HEK293 (cell line): ENCODE data around the gene STAP1.
A peak's percentile ranks its signal among the peaks of the same experiment; 100 is the strongest.

Source experiments
- BCL11B ChIP-seq: fragments of 450-650 bp; formaldehyde crosslinking; IDR thresholded peaks from 2 replicates; pipeline ENCODE4 v1.5.1; 2016; ENCODE audit warnings: low read depth, missing biosample characterization, missing genetic modification characterization
- EGR2 ChIP-seq: fragments of 450-650 bp; formaldehyde crosslinking; IDR thresholded peaks from 2 replicates; pipeline ENCODE4 v1.5.1; 2016; ENCODE audit warnings: low read depth, missing biosample characterization, missing genetic modification characterization
- HOXA7 ChIP-seq: sonication (generic); formaldehyde crosslinking; IDR thresholded peaks from 2 replicates; pipeline ENCODE4 v1.8.1; 2022; ENCODE audit warnings: missing genetic modification reagents, borderline replicate concordance
- HOXD13 ChIP-seq: sonication (generic); formaldehyde crosslinking; IDR thresholded peaks from 2 replicates; pipeline ENCODE4 v1.8.0; 2022; ENCODE audit warnings: missing genetic modification reagents, borderline replicate concordance
- IKZF3 ChIP-seq: fragments of 450-650 bp; IDR thresholded peaks from 2 replicates; pipeline ENCODE4 v1.5.0; 2018; ENCODE audit warnings: missing biosample characterization, mild to moderate bottlenecking, missing genetic modification characterization, moderate library complexity
- KLF10 ChIP-seq: fragments of 450-650 bp; IDR thresholded peaks from 2 replicates; pipeline ENCODE4 v1.5.1; 2018; ENCODE audit warnings: missing biosample characterization, mild to moderate bottlenecking, missing genetic modification characterization
- SCRT2 ChIP-seq: fragments of 450-650 bp; formaldehyde crosslinking; IDR thresholded peaks from 2 replicates; pipeline ENCODE4 v1.5.1; 2016; ENCODE audit warnings: missing biosample characterization, missing genetic modification characterization
- YY1 ChIP-seq: fragments of 450-650 bp; formaldehyde crosslinking; IDR thresholded peaks from 2 replicates; pipeline ENCODE4 v1.5.1; 2018; ENCODE audit warnings: missing biosample characterization, missing genetic modification characterization
- ZBTB1 ChIP-seq: fragments of 450-650 bp; formaldehyde crosslinking; IDR thresholded peaks from 2 replicates; pipeline ENCODE4 v1.5.1; 2016; ENCODE audit warnings: missing biosample characterization, missing genetic modification characterization
- ZBTB48 ChIP-seq: fragments of 450-650 bp; formaldehyde crosslinking; IDR thresholded peaks from 2 replicates; pipeline ENCODE4 v1.5.1; 2016; ENCODE audit warnings: missing biosample characterization, missing genetic modification characterization
- ZBTB8A ChIP-seq: fragments of 450-650 bp; formaldehyde crosslinking; IDR thresholded peaks from 2 replicates; pipeline ENCODE4 v1.5.1; 2016; ENCODE audit warnings: missing biosample characterization, missing genetic modification characterization
- ZFP3 ChIP-seq: fragments of 450-650 bp; formaldehyde crosslinking; IDR thresholded peaks from 2 replicates; pipeline ENCODE4 v1.5.1; 2016; ENCODE audit warnings: low read depth, missing biosample characterization, missing genetic modification characterization
- ZNF10 ChIP-seq: fragments of 450-650 bp; formaldehyde crosslinking; IDR thresholded peaks from 2 replicates; pipeline ENCODE4 v1.5.1; 2017; ENCODE audit warnings: missing biosample characterization, missing genetic modification characterization
- ZNF121 ChIP-seq: fragments of 450-650 bp; formaldehyde crosslinking; IDR thresholded peaks from 2 replicates; pipeline ENCODE4 v1.5.1; 2016; ENCODE audit warnings: missing biosample characterization, missing genetic modification characterization
- ZNF140 ChIP-seq: fragments of 450-650 bp; formaldehyde crosslinking; IDR thresholded peaks from 2 replicates; pipeline ENCODE4 v1.5.1; 2016; ENCODE audit warnings: missing biosample characterization, missing genetic modification characterization
- ZNF184 ChIP-seq: fragments of 450-650 bp; IDR thresholded peaks from 2 replicates; pipeline ENCODE4 v1.5.1; 2018; ENCODE audit warnings: missing biosample characterization, mild to moderate bottlenecking, missing genetic modification characterization
- ZNF37A ChIP-seq: fragments of 450-650 bp; IDR thresholded peaks from 2 replicates; pipeline ENCODE4 v1.5.1; 2018; ENCODE audit warnings: missing biosample characterization, missing genetic modification characterization
- ZNF404 ChIP-seq: fragments of 450-650 bp; formaldehyde crosslinking; IDR thresholded peaks from 2 replicates; pipeline ENCODE4 v1.5.1; 2017; ENCODE audit warnings: missing biosample characterization, missing genetic modification characterization
- ZNF48 ChIP-seq: fragments of 450-650 bp; formaldehyde crosslinking; IDR thresholded peaks from 2 replicates; pipeline ENCODE4 v1.5.1; 2016; ENCODE audit warnings: missing biosample characterization, missing genetic modification characterization
- ZNF548 ChIP-seq: fragments of 450-650 bp; formaldehyde crosslinking; IDR thresholded peaks from 2 replicates; pipeline ENCODE4 v1.5.1; 2016; ENCODE audit warnings: missing biosample characterization, missing genetic modification characterization
- ZNF560 ChIP-seq: fragments of 450-650 bp; formaldehyde crosslinking; IDR thresholded peaks from 2 replicates; pipeline ENCODE4 v1.5.1; 2017; ENCODE audit warnings: missing biosample characterization, missing genetic modification characterization, borderline replicate concordance
- ZNF660 ChIP-seq: fragments of 450-650 bp; IDR thresholded peaks from 2 replicates; pipeline ENCODE4 v1.5.1; 2018; ENCODE audit warnings: missing biosample characterization, mild to moderate bottlenecking, missing genetic modification characterization
- ZXDB ChIP-seq: fragments of 450-650 bp; formaldehyde crosslinking; IDR thresholded peaks from 2 replicates; pipeline ENCODE4 v1.5.1; 2016; ENCODE audit warnings: missing biosample characterization, missing genetic modification characterization
- TF ChIP-seq, protein P1 (sequence below): fragments of 450-650 bp; formaldehyde crosslinking; IDR thresholded peaks from 2 replicates; pipeline ENCODE4 v1.5.1; 2016; ENCODE audit warnings: missing biosample characterization, missing genetic modification characterization
- TF ChIP-seq, protein P2 (sequence below): fragments of 450-650 bp; formaldehyde crosslinking; conservative IDR thresholded peaks from 2 replicates; pipeline ENCODE4 v1.5.1; 2016; ENCODE audit warnings: low read depth, missing biosample characterization, missing genetic modification characterization
- TF ChIP-seq, protein P3 (sequence below): fragments of 450-650 bp; formaldehyde crosslinking; conservative IDR thresholded peaks from 2 replicates; pipeline ENCODE4 v1.5.1; 2016; ENCODE audit warnings: low read depth, missing biosample characterization, missing genetic modification characterization
- TF ChIP-seq, protein P4 (sequence below): fragments of 450-650 bp; IDR thresholded peaks from 2 replicates; pipeline ENCODE4 v1.5.1; 2018; ENCODE audit warnings: missing biosample characterization, mild to moderate bottlenecking, missing genetic modification characterization

STAP1 gene

DNA sequence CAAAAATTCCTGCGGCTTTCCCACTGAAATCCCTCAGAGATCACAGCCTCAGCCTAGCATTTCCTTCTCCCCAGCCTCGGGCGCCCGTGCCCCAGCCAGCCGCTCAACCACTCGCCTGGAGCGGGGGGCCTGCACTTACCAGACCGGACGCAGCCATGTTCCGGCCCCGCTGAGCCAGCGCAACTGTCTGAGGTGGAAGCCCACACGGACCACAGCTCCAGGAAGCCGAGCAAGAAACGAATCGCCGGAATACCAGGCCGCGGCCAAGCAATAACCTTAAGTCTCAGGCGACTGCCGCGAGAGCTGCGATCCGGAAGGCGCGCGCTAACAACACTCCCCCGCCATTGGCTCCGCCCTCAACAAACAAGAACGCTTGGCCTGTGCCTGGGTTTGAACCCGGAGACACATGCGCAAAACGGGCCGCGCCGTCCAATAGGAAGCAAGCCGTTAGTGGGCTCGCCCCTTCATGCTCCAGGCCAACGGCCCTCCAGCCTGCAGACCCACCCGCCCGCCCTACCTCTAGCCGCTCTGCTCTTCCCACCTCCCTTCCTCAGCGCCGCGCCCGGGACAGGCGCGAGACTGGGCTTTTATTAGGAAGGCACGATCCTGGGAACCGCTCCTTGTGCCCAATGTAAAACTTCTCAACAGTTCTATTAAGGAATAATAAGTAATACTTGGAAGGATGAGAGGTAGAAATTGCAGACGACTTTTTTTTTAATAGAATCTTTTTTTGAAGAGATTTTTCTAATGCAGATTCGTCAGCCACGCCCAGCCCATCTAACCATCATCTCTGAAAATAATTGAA lies 13.1 kb upstream of the STAP1 start, which contains the start of gene CENPC (continued):
- TF ChIP-seq, protein P1, sequence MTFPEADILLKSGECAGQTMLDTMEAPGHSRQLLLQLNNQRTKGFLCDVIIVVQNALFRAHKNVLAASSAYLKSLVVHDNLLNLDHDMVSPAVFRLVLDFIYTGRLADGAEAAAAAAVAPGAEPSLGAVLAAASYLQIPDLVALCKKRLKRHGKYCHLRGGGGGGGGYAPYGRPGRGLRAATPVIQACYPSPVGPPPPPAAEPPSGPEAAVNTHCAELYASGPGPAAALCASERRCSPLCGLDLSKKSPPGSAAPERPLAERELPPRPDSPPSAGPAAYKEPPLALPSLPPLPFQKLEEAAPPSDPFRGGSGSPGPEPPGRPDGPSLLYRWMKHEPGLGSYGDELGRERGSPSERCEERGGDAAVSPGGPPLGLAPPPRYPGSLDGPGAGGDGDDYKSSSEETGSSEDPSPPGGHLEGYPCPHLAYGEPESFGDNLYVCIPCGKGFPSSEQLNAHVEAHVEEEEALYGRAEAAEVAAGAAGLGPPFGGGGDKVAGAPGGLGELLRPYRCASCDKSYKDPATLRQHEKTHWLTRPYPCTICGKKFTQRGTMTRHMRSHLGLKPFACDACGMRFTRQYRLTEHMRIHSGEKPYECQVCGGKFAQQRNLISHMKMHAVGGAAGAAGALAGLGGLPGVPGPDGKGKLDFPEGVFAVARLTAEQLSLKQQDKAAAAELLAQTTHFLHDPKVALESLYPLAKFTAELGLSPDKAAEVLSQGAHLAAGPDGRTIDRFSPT (tag by site-specific recombination) = no peak
- TF ChIP-seq HOXD13 (CRISPR knock-in tag) (0 out of 2 replicates have a peak, but pooled peaks have one; percentile 33), ZNF140 (tag by site-specific recombination) (no peak), ZXDB (tag by site-specific recombination) (peak; percentile 74), ZNF184 (tag by site-specific recombination) (no peak), ZFP3 (tag by site-specific recombination) (no peak), ZNF560 (tag by site-specific recombination) (no peak), ZNF660 (tag by site-specific recombination) (peak; percentile 47; the same call in 1 of the 2 replicates), BCL11B (tag by site-specific recombination) (no peak), HOXA7 (CRISPR knock-in tag) (no peak), ZNF37A (tag by site-specific recombination) (peak; percentile 57; the same call in 1 of the 2 replicates), ZBTB48 (tag by site-specific recombination) (no peak), ZNF548 (tag by site-specific recombination) (no peak), ZNF10 (tag by site-specific recombination) (no peak), EGR2 (peak; percentile 28; the same call in 1 of the 2 replicates), ZNF121 (tag by site-specific recombination) (no peak), SCRT2 (tag by site-specific recombination) (no peak), YY1 (tag by site-specific recombination) (peak; percentile 49), IKZF3 (tag by site-specific recombination) (0 out of 2 replicates have a peak, but pooled peaks have one; percentile 22), KLF10 (tag by site-specific recombination) (peak; percentile 95), ZNF48 (tag by site-specific recombination) (no peak), ZNF404 (no peak), ZBTB8A (tag by site-specific recombination) (peak; percentile 68), ZBTB1 (tag by site-specific recombination) (no peak)
- TF ChIP-seq, protein P2, sequence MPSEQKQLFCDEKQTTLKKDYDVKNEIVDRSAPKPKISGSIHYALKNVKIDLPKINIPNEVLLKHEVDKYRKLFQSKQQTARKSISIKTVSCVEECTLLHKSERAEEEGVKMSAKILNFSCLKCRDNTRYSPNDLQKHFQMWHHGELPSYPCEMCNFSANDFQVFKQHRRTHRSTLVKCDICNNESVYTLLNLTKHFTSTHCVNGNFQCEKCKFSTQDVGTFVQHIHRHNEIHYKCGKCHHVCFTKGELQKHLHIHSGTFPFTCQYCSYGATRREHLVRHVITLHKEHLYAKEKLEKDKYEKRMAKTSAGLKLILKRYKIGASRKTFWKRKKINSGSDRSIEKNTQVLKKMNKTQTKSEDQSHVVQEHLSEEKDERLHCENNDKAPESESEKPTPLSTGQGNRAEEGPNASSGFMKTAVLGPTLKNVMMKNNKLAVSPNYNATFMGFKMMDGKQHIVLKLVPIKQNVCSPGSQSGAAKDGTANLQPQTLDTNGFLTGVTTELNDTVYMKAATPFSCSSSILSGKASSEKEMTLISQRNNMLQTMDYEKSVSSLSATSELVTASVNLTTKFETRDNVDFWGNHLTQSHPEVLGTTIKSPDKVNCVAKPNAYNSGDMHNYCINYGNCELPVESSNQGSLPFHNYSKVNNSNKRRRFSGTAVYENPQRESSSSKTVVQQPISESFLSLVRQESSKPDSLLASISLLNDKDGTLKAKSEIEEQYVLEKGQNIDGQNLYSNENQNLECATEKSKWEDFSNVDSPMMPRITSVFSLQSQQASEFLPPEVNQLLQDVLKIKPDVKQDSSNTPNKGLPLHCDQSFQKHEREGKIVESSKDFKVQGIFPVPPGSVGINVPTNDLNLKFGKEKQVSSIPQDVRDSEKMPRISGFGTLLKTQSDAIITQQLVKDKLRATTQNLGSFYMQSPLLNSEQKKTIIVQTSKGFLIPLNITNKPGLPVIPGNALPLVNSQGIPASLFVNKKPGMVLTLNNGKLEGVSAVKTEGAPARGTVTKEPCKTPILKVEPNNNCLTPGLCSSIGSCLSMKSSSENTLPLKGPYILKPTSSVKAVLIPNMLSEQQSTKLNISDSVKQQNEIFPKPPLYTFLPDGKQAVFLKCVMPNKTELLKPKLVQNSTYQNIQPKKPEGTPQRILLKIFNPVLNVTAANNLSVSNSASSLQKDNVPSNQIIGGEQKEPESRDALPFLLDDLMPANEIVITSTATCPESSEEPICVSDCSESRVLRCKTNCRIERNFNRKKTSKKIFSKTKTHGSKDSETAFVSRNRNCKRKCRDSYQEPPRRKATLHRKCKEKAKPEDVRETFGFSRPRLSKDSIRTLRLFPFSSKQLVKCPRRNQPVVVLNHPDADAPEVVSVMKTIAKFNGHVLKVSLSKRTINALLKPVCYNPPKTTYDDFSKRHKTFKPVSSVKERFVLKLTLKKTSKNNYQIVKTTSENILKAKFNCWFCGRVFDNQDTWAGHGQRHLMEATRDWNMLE = 0 out of 2 replicates have a peak, but pooled peaks have one; percentile 17
- TF ChIP-seq, protein P3, sequence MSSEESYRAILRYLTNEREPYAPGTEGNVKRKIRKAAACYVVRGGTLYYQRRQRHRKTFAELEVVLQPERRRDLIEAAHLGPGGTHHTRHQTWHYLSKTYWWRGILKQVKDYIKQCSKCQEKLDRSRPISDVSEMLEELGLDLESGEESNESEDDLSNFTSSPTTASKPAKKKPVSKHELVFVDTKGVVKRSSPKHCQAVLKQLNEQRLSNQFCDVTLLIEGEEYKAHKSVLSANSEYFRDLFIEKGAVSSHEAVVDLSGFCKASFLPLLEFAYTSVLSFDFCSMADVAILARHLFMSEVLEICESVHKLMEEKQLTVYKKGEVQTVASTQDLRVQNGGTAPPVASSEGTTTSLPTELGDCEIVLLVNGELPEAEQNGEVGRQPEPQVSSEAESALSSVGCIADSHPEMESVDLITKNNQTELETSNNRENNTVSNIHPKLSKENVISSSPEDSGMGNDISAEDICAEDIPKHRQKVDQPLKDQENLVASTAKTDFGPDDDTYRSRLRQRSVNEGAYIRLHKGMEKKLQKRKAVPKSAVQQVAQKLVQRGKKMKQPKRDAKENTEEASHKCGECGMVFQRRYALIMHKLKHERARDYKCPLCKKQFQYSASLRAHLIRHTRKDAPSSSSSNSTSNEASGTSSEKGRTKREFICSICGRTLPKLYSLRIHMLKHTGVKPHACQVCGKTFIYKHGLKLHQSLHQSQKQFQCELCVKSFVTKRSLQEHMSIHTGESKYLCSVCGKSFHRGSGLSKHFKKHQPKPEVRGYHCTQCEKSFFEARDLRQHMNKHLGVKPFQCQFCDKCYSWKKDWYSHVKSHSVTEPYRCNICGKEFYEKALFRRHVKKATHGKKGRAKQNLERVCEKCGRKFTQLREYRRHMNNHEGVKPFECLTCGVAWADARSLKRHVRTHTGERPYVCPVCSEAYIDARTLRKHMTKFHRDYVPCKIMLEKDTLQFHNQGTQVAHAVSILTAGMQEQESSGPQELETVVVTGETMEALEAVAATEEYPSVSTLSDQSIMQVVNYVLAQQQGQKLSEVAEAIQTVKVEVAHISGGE (tag by site-specific recombination) = peak; percentile 88
- TF ChIP-seq, protein P4, sequence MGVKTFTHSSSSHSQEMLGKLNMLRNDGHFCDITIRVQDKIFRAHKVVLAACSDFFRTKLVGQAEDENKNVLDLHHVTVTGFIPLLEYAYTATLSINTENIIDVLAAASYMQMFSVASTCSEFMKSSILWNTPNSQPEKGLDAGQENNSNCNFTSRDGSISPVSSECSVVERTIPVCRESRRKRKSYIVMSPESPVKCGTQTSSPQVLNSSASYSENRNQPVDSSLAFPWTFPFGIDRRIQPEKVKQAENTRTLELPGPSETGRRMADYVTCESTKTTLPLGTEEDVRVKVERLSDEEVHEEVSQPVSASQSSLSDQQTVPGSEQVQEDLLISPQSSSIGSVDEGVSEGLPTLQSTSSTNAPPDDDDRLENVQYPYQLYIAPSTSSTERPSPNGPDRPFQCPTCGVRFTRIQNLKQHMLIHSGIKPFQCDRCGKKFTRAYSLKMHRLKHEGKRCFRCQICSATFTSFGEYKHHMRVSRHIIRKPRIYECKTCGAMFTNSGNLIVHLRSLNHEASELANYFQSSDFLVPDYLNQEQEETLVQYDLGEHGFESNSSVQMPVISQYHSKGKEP (tag by site-specific recombination) = no peak
